HEK293 (cell line): ENCODE results near the gene CPEB3.
A peak's percentile ranks its signal among the peaks of the same experiment; 100 is the strongest.

Source experiments
- IKZF3 ChIP-seq: fragments of 450-650 bp; IDR thresholded peaks from 2 replicates; pipeline ENCODE4 v1.5.0; 2018; ENCODE audit warnings: missing biosample characterization, mild to moderate bottlenecking, missing genetic modification characterization, moderate library complexity
- PRDM1 ChIP-seq: fragments of 450-650 bp; formaldehyde crosslinking; IDR thresholded peaks from 2 replicates; pipeline ENCODE4; 2016; ENCODE audit warnings: missing biosample characterization, missing genetic modification characterization
- RBAK ChIP-seq: fragments of 450-650 bp; formaldehyde crosslinking; IDR thresholded peaks from 2 replicates; pipeline ENCODE4 v1.5.1; 2016; ENCODE audit warnings: missing biosample characterization, missing genetic modification characterization
- SALL2 ChIP-seq: fragments of 450-650 bp; formaldehyde crosslinking; IDR thresholded peaks from 2 replicates; pipeline ENCODE4 v1.5.0; 2017; ENCODE audit warnings: missing biosample characterization, mild to moderate bottlenecking, missing genetic modification characterization, borderline replicate concordance
- YY2 ChIP-seq: fragments of 450-650 bp; formaldehyde crosslinking; IDR thresholded peaks from 2 replicates; pipeline ENCODE4 v1.5.1; 2016; ENCODE audit warnings: missing biosample characterization, missing genetic modification characterization
- ZNF10 ChIP-seq: fragments of 450-650 bp; formaldehyde crosslinking; IDR thresholded peaks from 2 replicates; pipeline ENCODE4 v1.5.1; 2017; ENCODE audit warnings: missing biosample characterization, missing genetic modification characterization
- ZNF121 ChIP-seq: fragments of 450-650 bp; formaldehyde crosslinking; IDR thresholded peaks from 2 replicates; pipeline ENCODE4 v1.5.1; 2016; ENCODE audit warnings: missing biosample characterization, missing genetic modification characterization
- ZNF184 ChIP-seq: fragments of 450-650 bp; IDR thresholded peaks from 2 replicates; pipeline ENCODE4 v1.5.1; 2018; ENCODE audit warnings: missing biosample characterization, mild to moderate bottlenecking, missing genetic modification characterization
- ZNF211 ChIP-seq: fragments of 450-650 bp; formaldehyde crosslinking; IDR thresholded peaks from 2 replicates; pipeline ENCODE4 v1.5.1; 2016; ENCODE audit warnings: low read depth, missing biosample characterization, missing genetic modification characterization
- ZNF23 ChIP-seq: fragments of 450-650 bp; formaldehyde crosslinking; IDR thresholded peaks from 2 replicates; pipeline ENCODE4 v1.5.1; 2016; ENCODE audit warnings: missing biosample characterization, missing genetic modification characterization, borderline replicate concordance
- ZNF24 ChIP-seq: fragments of 450-650 bp; formaldehyde crosslinking; IDR thresholded peaks from 2 replicates; pipeline ENCODE4 v1.5.1; 2016; ENCODE audit warnings: missing biosample characterization, missing genetic modification characterization
- ZNF341 ChIP-seq: fragments of 450-650 bp; formaldehyde crosslinking; IDR thresholded peaks from 2 replicates; pipeline ENCODE4; 2016; ENCODE audit warnings: low read depth, missing biosample characterization, missing genetic modification characterization
- ZNF473 ChIP-seq: fragments of 450-650 bp; formaldehyde crosslinking; IDR thresholded peaks from 2 replicates; pipeline ENCODE4 v1.5.1; 2017; ENCODE audit warnings: missing biosample characterization, missing genetic modification characterization
- ZNF558 ChIP-seq: fragments of 450-650 bp; formaldehyde crosslinking; IDR thresholded peaks from 2 replicates; pipeline ENCODE4 v1.5.1; 2016; ENCODE audit warnings: missing biosample characterization, missing genetic modification characterization
- ZNF560 ChIP-seq: fragments of 450-650 bp; formaldehyde crosslinking; IDR thresholded peaks from 2 replicates; pipeline ENCODE4 v1.5.1; 2017; ENCODE audit warnings: missing biosample characterization, missing genetic modification characterization, borderline replicate concordance
- TF ChIP-seq, protein P1 (sequence below): fragments of 450-650 bp; formaldehyde crosslinking; IDR thresholded peaks from 2 replicates; pipeline ENCODE4 v1.5.1; 2016; ENCODE audit warnings: missing biosample characterization, missing genetic modification characterization
- TF ChIP-seq, protein P2 (sequence below): fragments of 450-650 bp; formaldehyde crosslinking; IDR thresholded peaks from 2 replicates; pipeline ENCODE4 v1.5.1; 2016; ENCODE audit warnings: missing biosample characterization, missing genetic modification characterization
- TF ChIP-seq, protein P3 (sequence below): fragments of 450-650 bp; formaldehyde crosslinking; IDR thresholded peaks from 2 replicates; pipeline ENCODE4 v1.5.1; 2016; ENCODE audit warnings: missing biosample characterization, missing genetic modification characterization
- TF ChIP-seq, protein P4 (sequence below): fragments of 450-650 bp; formaldehyde crosslinking; IDR thresholded peaks from 2 replicates; pipeline ENCODE4 v1.5.1; 2016; ENCODE audit warnings: missing biosample characterization, missing genetic modification characterization
- TF ChIP-seq, protein P5 (sequence below): fragments of 450-650 bp; formaldehyde crosslinking; IDR thresholded peaks from 2 replicates; pipeline ENCODE4 v1.5.1; 2016; ENCODE audit warnings: missing biosample characterization, missing genetic modification characterization
- TF ChIP-seq, protein P6 (sequence below): fragments of 450-650 bp; formaldehyde crosslinking; conservative IDR thresholded peaks from 2 replicates; pipeline ENCODE4 v1.5.1; 2016; ENCODE audit warnings: low read depth, missing biosample characterization, missing genetic modification characterization
- TF ChIP-seq, protein P7 (sequence below): fragments of 450-650 bp; formaldehyde crosslinking; optimal IDR thresholded peaks from 2 replicates; pipeline ENCODE3; 2016; ENCODE audit warnings: missing biosample characterization, mild to moderate bottlenecking, missing genetic modification characterization
- TF ChIP-seq, protein P8 (sequence below): fragments of 450-650 bp; formaldehyde crosslinking; IDR thresholded peaks from 2 replicates; pipeline ENCODE4 v1.5.1; 2017; ENCODE audit warnings: missing biosample characterization, missing genetic modification characterization

CPEB3 gene

DNA sequence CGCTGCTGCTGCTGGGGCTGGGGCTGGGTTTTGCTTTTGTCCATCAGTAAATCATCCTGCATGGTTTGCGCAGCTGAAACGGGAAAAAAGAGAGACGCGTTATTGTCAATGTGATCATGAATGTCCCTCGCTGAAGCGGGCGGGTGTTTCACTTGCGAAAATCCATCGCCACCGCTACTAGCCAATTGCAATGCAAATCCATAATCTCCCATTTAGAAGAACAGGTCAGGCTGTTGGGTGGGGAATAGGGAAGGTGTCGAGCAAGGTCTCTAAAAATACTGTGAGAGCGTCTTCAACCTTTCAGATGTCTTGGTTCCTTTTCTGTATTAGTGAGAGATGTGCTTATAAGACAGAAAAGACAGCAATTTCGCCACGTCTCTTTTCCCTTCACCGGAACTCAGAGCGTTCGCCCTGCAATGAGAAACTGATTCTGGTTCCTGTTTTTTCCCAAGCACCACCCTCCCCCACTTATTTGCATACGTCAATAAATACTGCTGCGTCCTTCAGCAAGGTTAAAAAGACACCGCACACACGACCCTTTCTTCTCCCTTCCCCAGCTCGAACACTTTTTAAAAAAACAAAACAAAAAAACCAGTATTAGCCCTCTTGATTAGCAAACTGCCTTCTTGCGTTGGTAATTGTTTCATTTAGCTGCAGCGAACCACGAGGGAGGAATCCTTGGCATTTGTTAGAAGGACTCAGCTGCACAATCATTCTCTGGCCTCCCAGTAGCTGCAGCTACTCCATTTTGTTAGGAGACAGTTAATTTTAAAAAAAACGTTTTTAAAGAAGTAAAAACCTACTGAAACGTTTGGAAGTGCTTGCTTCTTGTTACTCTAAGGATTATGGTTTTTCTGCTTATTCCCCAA, 50.4 kb downstream of the CPEB3 start (continued):
- peak; percentile 79; the same call in 1 of the 2 replicates for TF ChIP-seq ZNF10 (tag by site-specific recombination)
- no peak for TF ChIP-seq ZNF341 (tag by site-specific recombination)
- TF ChIP-seq, protein P1, sequence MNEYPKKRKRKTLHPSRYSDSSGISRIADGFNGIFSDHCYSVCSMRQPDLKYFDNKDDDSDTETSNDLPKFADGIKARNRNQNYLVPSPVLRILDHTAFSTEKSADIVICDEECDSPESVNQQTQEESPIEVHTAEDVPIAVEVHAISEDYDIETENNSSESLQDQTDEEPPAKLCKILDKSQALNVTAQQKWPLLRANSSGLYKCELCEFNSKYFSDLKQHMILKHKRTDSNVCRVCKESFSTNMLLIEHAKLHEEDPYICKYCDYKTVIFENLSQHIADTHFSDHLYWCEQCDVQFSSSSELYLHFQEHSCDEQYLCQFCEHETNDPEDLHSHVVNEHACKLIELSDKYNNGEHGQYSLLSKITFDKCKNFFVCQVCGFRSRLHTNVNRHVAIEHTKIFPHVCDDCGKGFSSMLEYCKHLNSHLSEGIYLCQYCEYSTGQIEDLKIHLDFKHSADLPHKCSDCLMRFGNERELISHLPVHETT (tag by site-specific recombination) = no peak
- TF ChIP-seq, protein P2, sequence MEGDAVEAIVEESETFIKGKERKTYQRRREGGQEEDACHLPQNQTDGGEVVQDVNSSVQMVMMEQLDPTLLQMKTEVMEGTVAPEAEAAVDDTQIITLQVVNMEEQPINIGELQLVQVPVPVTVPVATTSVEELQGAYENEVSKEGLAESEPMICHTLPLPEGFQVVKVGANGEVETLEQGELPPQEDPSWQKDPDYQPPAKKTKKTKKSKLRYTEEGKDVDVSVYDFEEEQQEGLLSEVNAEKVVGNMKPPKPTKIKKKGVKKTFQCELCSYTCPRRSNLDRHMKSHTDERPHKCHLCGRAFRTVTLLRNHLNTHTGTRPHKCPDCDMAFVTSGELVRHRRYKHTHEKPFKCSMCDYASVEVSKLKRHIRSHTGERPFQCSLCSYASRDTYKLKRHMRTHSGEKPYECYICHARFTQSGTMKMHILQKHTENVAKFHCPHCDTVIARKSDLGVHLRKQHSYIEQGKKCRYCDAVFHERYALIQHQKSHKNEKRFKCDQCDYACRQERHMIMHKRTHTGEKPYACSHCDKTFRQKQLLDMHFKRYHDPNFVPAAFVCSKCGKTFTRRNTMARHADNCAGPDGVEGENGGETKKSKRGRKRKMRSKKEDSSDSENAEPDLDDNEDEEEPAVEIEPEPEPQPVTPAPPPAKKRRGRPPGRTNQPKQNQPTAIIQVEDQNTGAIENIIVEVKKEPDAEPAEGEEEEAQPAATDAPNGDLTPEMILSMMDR (tag by site-specific recombination) = no peak
- TF ChIP-seq YY2 (tag by site-specific recombination) = no peak
- no peak for TF ChIP-seq ZNF560
- no peak for TF ChIP-seq ZNF23 (tag by site-specific recombination)
- no peak for TF ChIP-seq ZNF24 (tag by site-specific recombination)
- TF ChIP-seq, protein P3, sequence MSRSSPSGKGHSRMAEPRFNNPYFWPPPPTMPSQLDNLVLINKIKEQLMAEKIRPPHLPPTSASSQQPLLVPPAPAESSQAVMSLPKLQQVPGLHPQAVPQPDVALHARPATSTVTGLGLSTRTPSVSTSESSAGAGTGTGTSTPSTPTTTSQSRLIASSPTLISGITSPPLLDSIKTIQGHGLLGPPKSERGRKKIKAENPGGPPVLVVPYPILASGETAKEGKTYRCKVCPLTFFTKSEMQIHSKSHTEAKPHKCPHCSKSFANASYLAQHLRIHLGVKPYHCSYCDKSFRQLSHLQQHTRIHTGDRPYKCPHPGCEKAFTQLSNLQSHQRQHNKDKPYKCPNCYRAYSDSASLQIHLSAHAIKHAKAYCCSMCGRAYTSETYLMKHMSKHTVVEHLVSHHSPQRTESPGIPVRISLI (tag by site-specific recombination) = peak; percentile 68
- TF ChIP-seq PRDM1 (tag by site-specific recombination) = peak; percentile 87
- TF ChIP-seq, protein P4, sequence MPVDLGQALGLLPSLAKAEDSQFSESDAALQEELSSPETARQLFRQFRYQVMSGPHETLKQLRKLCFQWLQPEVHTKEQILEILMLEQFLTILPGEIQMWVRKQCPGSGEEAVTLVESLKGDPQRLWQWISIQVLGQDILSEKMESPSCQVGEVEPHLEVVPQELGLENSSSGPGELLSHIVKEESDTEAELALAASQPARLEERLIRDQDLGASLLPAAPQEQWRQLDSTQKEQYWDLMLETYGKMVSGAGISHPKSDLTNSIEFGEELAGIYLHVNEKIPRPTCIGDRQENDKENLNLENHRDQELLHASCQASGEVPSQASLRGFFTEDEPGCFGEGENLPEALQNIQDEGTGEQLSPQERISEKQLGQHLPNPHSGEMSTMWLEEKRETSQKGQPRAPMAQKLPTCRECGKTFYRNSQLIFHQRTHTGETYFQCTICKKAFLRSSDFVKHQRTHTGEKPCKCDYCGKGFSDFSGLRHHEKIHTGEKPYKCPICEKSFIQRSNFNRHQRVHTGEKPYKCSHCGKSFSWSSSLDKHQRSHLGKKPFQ (tag by site-specific recombination) = no peak
- TF ChIP-seq ZNF558 = no peak
- no peak for TF ChIP-seq ZNF211 (tag by site-specific recombination)
- TF ChIP-seq, protein P5, sequence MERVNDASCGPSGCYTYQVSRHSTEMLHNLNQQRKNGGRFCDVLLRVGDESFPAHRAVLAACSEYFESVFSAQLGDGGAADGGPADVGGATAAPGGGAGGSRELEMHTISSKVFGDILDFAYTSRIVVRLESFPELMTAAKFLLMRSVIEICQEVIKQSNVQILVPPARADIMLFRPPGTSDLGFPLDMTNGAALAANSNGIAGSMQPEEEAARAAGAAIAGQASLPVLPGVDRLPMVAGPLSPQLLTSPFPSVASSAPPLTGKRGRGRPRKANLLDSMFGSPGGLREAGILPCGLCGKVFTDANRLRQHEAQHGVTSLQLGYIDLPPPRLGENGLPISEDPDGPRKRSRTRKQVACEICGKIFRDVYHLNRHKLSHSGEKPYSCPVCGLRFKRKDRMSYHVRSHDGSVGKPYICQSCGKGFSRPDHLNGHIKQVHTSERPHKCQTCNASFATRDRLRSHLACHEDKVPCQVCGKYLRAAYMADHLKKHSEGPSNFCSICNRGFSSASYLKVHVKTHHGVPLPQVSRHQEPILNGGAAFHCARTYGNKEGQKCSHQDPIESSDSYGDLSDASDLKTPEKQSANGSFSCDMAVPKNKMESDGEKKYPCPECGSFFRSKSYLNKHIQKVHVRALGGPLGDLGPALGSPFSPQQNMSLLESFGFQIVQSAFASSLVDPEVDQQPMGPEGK (tag by site-specific recombination) = no peak; the same call in 1 of the 2 replicates
- TF ChIP-seq RBAK (tag by site-specific recombination) = no peak
- no peak for TF ChIP-seq SALL2
- TF ChIP-seq ZNF184 = no peak
- TF ChIP-seq, protein P6, sequence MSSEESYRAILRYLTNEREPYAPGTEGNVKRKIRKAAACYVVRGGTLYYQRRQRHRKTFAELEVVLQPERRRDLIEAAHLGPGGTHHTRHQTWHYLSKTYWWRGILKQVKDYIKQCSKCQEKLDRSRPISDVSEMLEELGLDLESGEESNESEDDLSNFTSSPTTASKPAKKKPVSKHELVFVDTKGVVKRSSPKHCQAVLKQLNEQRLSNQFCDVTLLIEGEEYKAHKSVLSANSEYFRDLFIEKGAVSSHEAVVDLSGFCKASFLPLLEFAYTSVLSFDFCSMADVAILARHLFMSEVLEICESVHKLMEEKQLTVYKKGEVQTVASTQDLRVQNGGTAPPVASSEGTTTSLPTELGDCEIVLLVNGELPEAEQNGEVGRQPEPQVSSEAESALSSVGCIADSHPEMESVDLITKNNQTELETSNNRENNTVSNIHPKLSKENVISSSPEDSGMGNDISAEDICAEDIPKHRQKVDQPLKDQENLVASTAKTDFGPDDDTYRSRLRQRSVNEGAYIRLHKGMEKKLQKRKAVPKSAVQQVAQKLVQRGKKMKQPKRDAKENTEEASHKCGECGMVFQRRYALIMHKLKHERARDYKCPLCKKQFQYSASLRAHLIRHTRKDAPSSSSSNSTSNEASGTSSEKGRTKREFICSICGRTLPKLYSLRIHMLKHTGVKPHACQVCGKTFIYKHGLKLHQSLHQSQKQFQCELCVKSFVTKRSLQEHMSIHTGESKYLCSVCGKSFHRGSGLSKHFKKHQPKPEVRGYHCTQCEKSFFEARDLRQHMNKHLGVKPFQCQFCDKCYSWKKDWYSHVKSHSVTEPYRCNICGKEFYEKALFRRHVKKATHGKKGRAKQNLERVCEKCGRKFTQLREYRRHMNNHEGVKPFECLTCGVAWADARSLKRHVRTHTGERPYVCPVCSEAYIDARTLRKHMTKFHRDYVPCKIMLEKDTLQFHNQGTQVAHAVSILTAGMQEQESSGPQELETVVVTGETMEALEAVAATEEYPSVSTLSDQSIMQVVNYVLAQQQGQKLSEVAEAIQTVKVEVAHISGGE (tag by site-specific recombination) = peak; percentile 64; the same call in 1 of the 2 replicates
- TF ChIP-seq IKZF3 (tag by site-specific recombination) = peak; percentile 55
- TF ChIP-seq ZNF473 (tag by site-specific recombination) = no peak
- TF ChIP-seq, protein P7, sequence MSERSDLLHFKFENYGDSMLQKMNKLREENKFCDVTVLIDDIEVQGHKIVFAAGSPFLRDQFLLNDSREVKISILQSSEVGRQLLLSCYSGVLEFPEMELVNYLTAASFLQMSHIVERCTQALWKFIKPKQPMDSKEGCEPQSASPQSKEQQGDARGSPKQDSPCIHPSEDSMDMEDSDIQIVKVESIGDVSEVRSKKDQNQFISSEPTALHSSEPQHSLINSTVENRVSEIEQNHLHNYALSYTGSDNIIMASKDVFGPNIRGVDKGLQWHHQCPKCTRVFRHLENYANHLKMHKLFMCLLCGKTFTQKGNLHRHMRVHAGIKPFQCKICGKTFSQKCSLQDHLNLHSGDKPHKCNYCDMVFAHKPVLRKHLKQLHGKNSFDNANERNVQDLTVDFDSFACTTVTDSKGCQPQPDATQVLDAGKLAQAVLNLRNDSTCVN (tag by site-specific recombination) = no peak
- TF ChIP-seq ZNF121 (tag by site-specific recombination) = no peak
- TF ChIP-seq, protein P8, sequence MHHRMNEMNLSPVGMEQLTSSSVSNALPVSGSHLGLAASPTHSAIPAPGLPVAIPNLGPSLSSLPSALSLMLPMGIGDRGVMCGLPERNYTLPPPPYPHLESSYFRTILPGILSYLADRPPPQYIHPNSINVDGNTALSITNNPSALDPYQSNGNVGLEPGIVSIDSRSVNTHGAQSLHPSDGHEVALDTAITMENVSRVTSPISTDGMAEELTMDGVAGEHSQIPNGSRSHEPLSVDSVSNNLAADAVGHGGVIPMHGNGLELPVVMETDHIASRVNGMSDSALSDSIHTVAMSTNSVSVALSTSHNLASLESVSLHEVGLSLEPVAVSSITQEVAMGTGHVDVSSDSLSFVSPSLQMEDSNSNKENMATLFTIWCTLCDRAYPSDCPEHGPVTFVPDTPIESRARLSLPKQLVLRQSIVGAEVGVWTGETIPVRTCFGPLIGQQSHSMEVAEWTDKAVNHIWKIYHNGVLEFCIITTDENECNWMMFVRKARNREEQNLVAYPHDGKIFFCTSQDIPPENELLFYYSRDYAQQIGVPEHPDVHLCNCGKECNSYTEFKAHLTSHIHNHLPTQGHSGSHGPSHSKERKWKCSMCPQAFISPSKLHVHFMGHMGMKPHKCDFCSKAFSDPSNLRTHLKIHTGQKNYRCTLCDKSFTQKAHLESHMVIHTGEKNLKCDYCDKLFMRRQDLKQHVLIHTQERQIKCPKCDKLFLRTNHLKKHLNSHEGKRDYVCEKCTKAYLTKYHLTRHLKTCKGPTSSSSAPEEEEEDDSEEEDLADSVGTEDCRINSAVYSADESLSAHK (tag by site-specific recombination) = peak; percentile 63; the same call in 1 of the 2 replicates
